H1 (cell line): ENCODE results near the gene CELSR1. TPM values are rescaled to one million over a fixed set of nuclear protein-coding genes. Genes with fewer than 3 reads are reported as not detected.

ENCODE experiments used
- POLR2AphosphoS5 ChIP-seq: IDR thresholded peaks from 2 replicates; pipeline ENCODE4 v1.6.1; 2011; ENCODE audit warnings: low read depth, low read length
- SAP30 ChIP-seq: fragments of 300-600 bp; sonication (generic); IDR thresholded peaks from 2 replicates; pipeline ENCODE4 v1.7.1; 2012; ENCODE audit warnings: low read length, moderate library complexity, mild to moderate bottlenecking, inconsistent platforms; ENCODE audit not compliant: insufficient read depth, insufficient replicate concordance
- SUZ12 ChIP-seq: fragments of 200-600 bp; sonication (generic); IDR thresholded peaks from 2 replicates; pipeline ENCODE4 v1.6.1; 2012; ENCODE audit warnings: mild to moderate bottlenecking, inconsistent platforms, low read length, moderate library complexity, mixed read lengths
- polyA plus RNA-seq, 7 experiments: library from polyadenylated mRNA; depleted of rRNA in 3 of 7; stranded (reverse) in 5 of 7; unstranded in 2 of 7; fragments of >200 nt in 5 of 7; fragments of 200-250 nt in 2 of 7; gene quantifications; 1 replicate in 5 of 7; 2 replicates in 1 of 7; 4 replicates in 1 of 7; pipeline versions ENCODE4 v1.2.1 to v1.2.3, GENCODE V29; 2011 to 2013; ENCODE audit warnings: missing spikeins in 2 of 7, mixed read lengths in 2 of 7
- total RNA-seq: library from RNA; stranded (reverse); fragmentation: NEBNext Ultra II Directional; extraction: Animal tissue kit (Norgen Biotek cat#: 25700); gene quantifications from 2 replicates; pipeline ENCODE4 v1.2.1, GENCODE V29; 2021
- TF ChIP-seq, protein P1 (sequence below): fragments of 300-600 bp; sonication (generic); IDR thresholded peaks from 2 replicates; pipeline ENCODE4 v1.7.1; 2012; ENCODE audit warnings: low read length, moderate library complexity, mild to moderate bottlenecking, inconsistent platforms; ENCODE audit not compliant: insufficient replicate concordance

CELSR1 gene
- total and polyA plus RNA-seq, 2 of the 8 experiments (the other 6 are each of a cell fraction or from before 2014, with no cell fraction given), result 9.0 to 12.4 TPM

DNA sequence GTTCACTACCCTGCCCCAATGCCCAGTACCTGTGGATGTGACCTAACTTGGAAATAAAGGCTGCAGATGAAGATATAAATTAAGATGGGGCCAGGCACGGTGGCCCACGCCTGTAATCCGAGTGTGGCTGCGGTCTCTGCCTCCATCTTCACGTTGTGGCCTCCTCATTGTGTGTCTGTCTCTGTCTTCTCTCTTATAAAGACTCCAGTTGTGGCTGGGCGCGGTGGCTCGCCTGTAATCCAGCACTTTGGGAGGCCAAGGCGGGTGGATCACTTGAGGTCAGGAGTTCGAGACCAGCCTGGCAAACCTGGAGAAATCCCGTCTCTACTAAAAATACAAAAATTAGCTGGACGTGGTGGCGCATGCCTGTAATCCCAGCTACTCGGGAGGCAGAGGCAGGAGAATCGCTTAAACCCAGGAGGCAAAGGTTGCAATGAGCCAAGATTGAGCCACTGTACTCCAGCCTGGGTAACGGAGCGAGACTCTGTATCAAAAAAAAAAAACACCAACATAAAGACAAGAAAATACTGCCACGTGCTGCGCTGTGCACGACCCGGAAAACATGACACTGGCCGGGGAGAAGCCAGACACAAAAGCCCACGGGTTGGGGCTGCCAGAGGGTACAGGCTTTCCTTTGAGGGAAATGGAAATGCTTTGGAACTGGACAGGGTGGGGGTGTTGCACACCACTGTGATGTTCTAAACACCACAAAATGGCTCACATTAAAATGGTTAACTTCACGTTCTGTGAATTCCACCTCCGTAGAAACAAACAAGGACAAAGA, 18.7 kb downstream of the CELSR1 start (continued):
- TF ChIP-seq, protein P1, sequence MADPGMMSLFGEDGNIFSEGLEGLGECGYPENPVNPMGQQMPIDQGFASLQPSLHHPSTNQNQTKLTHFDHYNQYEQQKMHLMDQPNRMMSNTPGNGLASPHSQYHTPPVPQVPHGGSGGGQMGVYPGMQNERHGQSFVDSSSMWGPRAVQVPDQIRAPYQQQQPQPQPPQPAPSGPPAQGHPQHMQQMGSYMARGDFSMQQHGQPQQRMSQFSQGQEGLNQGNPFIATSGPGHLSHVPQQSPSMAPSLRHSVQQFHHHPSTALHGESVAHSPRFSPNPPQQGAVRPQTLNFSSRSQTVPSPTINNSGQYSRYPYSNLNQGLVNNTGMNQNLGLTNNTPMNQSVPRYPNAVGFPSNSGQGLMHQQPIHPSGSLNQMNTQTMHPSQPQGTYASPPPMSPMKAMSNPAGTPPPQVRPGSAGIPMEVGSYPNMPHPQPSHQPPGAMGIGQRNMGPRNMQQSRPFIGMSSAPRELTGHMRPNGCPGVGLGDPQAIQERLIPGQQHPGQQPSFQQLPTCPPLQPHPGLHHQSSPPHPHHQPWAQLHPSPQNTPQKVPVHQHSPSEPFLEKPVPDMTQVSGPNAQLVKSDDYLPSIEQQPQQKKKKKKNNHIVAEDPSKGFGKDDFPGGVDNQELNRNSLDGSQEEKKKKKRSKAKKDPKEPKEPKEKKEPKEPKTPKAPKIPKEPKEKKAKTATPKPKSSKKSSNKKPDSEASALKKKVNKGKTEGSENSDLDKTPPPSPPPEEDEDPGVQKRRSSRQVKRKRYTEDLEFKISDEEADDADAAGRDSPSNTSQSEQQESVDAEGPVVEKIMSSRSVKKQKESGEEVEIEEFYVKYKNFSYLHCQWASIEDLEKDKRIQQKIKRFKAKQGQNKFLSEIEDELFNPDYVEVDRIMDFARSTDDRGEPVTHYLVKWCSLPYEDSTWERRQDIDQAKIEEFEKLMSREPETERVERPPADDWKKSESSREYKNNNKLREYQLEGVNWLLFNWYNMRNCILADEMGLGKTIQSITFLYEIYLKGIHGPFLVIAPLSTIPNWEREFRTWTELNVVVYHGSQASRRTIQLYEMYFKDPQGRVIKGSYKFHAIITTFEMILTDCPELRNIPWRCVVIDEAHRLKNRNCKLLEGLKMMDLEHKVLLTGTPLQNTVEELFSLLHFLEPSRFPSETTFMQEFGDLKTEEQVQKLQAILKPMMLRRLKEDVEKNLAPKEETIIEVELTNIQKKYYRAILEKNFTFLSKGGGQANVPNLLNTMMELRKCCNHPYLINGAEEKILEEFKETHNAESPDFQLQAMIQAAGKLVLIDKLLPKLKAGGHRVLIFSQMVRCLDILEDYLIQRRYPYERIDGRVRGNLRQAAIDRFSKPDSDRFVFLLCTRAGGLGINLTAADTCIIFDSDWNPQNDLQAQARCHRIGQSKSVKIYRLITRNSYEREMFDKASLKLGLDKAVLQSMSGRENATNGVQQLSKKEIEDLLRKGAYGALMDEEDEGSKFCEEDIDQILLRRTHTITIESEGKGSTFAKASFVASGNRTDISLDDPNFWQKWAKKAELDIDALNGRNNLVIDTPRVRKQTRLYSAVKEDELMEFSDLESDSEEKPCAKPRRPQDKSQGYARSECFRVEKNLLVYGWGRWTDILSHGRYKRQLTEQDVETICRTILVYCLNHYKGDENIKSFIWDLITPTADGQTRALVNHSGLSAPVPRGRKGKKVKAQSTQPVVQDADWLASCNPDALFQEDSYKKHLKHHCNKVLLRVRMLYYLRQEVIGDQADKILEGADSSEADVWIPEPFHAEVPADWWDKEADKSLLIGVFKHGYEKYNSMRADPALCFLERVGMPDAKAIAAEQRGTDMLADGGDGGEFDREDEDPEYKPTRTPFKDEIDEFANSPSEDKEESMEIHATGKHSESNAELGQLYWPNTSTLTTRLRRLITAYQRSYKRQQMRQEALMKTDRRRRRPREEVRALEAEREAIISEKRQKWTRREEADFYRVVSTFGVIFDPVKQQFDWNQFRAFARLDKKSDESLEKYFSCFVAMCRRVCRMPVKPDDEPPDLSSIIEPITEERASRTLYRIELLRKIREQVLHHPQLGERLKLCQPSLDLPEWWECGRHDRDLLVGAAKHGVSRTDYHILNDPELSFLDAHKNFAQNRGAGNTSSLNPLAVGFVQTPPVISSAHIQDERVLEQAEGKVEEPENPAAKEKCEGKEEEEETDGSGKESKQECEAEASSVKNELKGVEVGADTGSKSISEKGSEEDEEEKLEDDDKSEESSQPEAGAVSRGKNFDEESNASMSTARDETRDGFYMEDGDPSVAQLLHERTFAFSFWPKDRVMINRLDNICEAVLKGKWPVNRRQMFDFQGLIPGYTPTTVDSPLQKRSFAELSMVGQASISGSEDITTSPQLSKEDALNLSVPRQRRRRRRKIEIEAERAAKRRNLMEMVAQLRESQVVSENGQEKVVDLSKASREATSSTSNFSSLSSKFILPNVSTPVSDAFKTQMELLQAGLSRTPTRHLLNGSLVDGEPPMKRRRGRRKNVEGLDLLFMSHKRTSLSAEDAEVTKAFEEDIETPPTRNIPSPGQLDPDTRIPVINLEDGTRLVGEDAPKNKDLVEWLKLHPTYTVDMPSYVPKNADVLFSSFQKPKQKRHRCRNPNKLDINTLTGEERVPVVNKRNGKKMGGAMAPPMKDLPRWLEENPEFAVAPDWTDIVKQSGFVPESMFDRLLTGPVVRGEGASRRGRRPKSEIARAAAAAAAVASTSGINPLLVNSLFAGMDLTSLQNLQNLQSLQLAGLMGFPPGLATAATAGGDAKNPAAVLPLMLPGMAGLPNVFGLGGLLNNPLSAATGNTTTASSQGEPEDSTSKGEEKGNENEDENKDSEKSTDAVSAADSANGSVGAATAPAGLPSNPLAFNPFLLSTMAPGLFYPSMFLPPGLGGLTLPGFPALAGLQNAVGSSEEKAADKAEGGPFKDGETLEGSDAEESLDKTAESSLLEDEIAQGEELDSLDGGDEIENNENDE, result no peak
- TF ChIP-seq SUZ12 (no peak), SAP30 (no peak), POLR2AphosphoS5 (no peak)
